Esophagus muscularis mucosa (tissue), 4 donors: ENCODE measurements around the gene GRID1.

ENCODE experiments used
- EP300 ChIP-seq: sonication (generic); formaldehyde crosslinking; IDR thresholded peaks from one replicate; pipeline ENCODE4 v1.6.1; 2017; ENCODE audit warnings: antibody characterized with exemption
- POLR2AphosphoS5 ChIP-seq, 2 donors: sonication (generic); formaldehyde crosslinking; IDR thresholded peaks; one replicate each; pipeline ENCODE4 v1.6.1; 2017; ENCODE audit warnings: antibody characterized with exemption in 2 of 2
- TF ChIP-seq, protein P1 (sequence below), 3 experiments: fragments of 200-600 bp in 2 of 3; fragments of 450-650 bp in 1 of 3; sonication (generic) in 2 of 3; IDR thresholded peaks; one replicate each; pipeline ENCODE4 v1.5.1; 2017 to 2019; ENCODE audit warnings: antibody characterized with exemption in 3 of 3, mild to moderate bottlenecking in 2 of 3, moderate library complexity in 1 of 3

DNA sequence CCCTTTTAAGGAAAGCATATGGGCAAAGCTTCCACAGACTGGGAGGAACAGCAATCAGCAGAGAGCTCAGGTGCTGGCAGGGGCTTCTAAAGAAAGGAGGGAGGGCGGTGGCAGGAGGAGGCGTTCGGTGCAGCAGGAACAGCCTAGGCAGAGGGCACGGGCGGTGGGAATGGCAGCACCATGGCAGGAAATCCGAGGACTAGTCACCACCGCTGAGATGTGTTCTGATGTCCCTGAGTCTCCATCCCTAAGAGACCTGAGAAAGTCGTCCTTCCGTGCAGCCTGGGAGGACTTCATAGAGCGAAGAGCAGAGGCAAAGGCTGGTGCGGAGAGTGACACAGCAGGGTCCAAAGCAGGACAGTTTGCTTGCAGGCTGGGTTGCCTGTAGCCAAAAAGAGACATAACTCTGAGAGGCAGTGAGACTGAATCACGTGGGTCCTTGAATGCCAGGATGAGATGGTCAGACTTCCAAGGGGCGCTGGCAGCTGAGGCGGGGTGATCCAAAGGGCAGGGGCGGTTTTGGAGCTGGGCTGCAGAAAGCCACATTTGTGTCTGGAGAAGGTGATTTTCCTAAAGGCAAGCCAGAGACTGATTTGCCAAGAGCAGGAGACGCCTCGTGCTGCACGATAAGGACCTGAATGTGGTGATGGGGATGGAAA lies 35.8 kb upstream of the GRID1 start:
- TF ChIP-seq, protein P1, sequence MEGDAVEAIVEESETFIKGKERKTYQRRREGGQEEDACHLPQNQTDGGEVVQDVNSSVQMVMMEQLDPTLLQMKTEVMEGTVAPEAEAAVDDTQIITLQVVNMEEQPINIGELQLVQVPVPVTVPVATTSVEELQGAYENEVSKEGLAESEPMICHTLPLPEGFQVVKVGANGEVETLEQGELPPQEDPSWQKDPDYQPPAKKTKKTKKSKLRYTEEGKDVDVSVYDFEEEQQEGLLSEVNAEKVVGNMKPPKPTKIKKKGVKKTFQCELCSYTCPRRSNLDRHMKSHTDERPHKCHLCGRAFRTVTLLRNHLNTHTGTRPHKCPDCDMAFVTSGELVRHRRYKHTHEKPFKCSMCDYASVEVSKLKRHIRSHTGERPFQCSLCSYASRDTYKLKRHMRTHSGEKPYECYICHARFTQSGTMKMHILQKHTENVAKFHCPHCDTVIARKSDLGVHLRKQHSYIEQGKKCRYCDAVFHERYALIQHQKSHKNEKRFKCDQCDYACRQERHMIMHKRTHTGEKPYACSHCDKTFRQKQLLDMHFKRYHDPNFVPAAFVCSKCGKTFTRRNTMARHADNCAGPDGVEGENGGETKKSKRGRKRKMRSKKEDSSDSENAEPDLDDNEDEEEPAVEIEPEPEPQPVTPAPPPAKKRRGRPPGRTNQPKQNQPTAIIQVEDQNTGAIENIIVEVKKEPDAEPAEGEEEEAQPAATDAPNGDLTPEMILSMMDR (IDR thresholded peaks at IDR 0.05), result no peak
- TF ChIP-seq EP300 (no peak), POLR2AphosphoS5 (IDR thresholded peaks at IDR 0.05) (no peak)
